Smooth muscle cell (in vitro differentiated cells): Measurements from ENCODE around the gene ITGAD. TPM values are rescaled to one million over a fixed set of nuclear protein-coding genes. Genes with fewer than 3 reads are reported as not detected.

Experiments used
- DNase-seq: peaks from one replicate; lab custom pipeline; 2025; ENCODE audit not compliant: unreplicated experiment; lab: John Stamatoyannopoulos, UW
- H2AFZ ChIP-seq: fragments of 200-600 bp; sonication (generic); 2 replicates; pipeline ENCODE4 v1.6.0; 2016; ENCODE audit warnings: antibody characterized with exemption, low read depth, mild to moderate bottlenecking
- H3F3A ChIP-seq: fragments of 200-600 bp; sonication (generic); 2 replicates; pipeline ENCODE4 v1.6.0; 2017; ENCODE audit warnings: antibody characterized with exemption, low read depth
- H3K27ac ChIP-seq: fragments of 200-600 bp; sonication (generic); 2 replicates; pipeline ENCODE4 v1.5.1; 2016; ENCODE audit warnings: low read depth, mild to moderate bottlenecking
- H3K27me3 ChIP-seq: fragments of 200-600 bp; sonication (generic); 2 replicates; pipeline ENCODE4 v1.6.1; 2016; ENCODE audit warnings: low read depth, mild to moderate bottlenecking
- H3K36me3 ChIP-seq: fragments of 200-600 bp; sonication (generic); 2 replicates; pipeline ENCODE4 v1.5.1; 2016; ENCODE audit warnings: low read depth
- H3K4me1 ChIP-seq: fragments of 200-600 bp; sonication (generic); 2 replicates; pipeline ENCODE4 v1.5.1; 2016; ENCODE audit warnings: low read depth
- H3K4me2 ChIP-seq: fragments of 200-600 bp; sonication (generic); 2 replicates; pipeline ENCODE4 v1.6.0; 2016; ENCODE audit warnings: mild to moderate bottlenecking
- H3K4me3 ChIP-seq: fragments of 200-600 bp; sonication (generic); 2 replicates; pipeline ENCODE4 v1.5.1; 2016; ENCODE audit warnings: mild to moderate bottlenecking
- H3K79me2 ChIP-seq: fragments of 200-600 bp; sonication (generic); 2 replicates; pipeline ENCODE4 v1.6.0; 2016; ENCODE audit warnings: low read depth, mild to moderate bottlenecking
- H3K9ac ChIP-seq: fragments of 200-600 bp; sonication (generic); 2 replicates; pipeline ENCODE4 v1.6.0; 2016; ENCODE audit warnings: low read depth
- H3K9me3 ChIP-seq: fragments of 200-600 bp; sonication (generic); replicated peaks from 2 replicates; pipeline ENCODE4 v1.5.1; 2016; ENCODE audit warnings: low read depth
- H4K20me1 ChIP-seq: fragments of 200-600 bp; sonication (generic); 2 replicates; pipeline ENCODE4 v1.6.0; 2016; ENCODE audit warnings: low read depth
- WGBS: methylation state at CpG from one replicate; pipeline ENCODE4 v1.1.7; 2016; ENCODE audit warnings: low lambda C conversion rate; 5-methylcytosine and 5-hydroxymethylcytosine counted together
- polyA plus RNA-seq: library from polyadenylated mRNA; unstranded; fragments of >200 nt; fragmentation: Nextera tagmentation; extraction: Ambion mirVana; gene quantifications from 2 replicates; pipeline ENCODE4 v1.2.1, GENCODE V29; 2016
- total RNA-seq: library from RNA; depleted of rRNA; stranded (reverse); fragments of >200 nt; gene quantifications from 2 replicates; pipeline ENCODE4 v1.2.3, GENCODE V29; 2014
- TF ChIP-seq, protein P1 (sequence below): fragments of 200-600 bp; sonication (generic); IDR thresholded peaks from 2 replicates; pipeline ENCODE4 v1.5.1; 2017; ENCODE audit warnings: borderline replicate concordance, mild to moderate bottlenecking, antibody characterized with exemption; ENCODE audit not compliant: insufficient read depth, poor library complexity, severe bottlenecking

The ITGAD gene
- total RNA-seq (not detected in 2 replicates), polyA plus RNA-seq (not detected in 2 replicates)

DNA sequence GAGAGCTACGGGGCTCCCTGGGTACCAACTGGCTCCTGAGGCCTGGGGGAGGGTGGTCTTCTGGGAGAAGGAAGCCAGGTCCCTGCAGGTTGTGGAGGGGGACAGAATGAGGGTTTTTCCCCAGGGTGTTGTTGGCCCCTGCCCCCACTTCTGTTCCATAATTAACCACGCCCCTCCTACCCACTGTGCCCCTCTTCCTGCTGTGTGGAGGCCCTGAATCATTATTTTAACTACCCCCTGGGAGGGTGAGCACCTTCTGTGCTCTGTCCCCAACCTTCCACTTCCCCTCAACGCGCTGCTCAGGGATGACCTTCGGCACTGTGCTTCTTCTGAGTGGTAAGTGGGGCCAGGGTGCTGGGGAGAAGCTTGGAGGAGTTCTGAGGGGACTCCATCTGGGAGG is at the start of gene ITGAD:
Gene ITGAD (plus strand): TSS at position 280 of the 400 bp plus-strand sequence. CDS start 26 bp downstream, at position 306.
- Histone ChIP-seq H2AFZ (no peak within 1 kb of the TSS), H3K4me3 (no peak within 1 kb of the TSS), H3K9ac (no peak within 1 kb of the TSS), H3K9me3 (no peaks in the 10 kb centered on the region), H3F3A (no peaks in the 10 kb centered on the region), H3K79me2 (no peaks in the 10 kb centered on the region), H3K27me3 (no peaks in the 10 kb centered on the region), H4K20me1 (no peaks in the 10 kb centered on the region), H3K27ac (no peak within 1 kb of the TSS), H3K36me3 (no peaks in the 10 kb centered on the region), H3K4me1 (no peaks in the 10 kb centered on the region), H3K4me2 (no peak within 1 kb of the TSS)
- DNase-seq, result no peak
- 79% methylated on average over 4 of the region's 5 CpGs for WGBS
- TF ChIP-seq, protein P1, sequence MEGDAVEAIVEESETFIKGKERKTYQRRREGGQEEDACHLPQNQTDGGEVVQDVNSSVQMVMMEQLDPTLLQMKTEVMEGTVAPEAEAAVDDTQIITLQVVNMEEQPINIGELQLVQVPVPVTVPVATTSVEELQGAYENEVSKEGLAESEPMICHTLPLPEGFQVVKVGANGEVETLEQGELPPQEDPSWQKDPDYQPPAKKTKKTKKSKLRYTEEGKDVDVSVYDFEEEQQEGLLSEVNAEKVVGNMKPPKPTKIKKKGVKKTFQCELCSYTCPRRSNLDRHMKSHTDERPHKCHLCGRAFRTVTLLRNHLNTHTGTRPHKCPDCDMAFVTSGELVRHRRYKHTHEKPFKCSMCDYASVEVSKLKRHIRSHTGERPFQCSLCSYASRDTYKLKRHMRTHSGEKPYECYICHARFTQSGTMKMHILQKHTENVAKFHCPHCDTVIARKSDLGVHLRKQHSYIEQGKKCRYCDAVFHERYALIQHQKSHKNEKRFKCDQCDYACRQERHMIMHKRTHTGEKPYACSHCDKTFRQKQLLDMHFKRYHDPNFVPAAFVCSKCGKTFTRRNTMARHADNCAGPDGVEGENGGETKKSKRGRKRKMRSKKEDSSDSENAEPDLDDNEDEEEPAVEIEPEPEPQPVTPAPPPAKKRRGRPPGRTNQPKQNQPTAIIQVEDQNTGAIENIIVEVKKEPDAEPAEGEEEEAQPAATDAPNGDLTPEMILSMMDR, result no peak

GRCh38 chr16:31344712-31345111 is 48.4 kb upstream of the ITGAD start:
- H3F3A ChIP-seq, result no peaks in the 10 kb centered on the region
- H3K4me2 ChIP-seq, result no peak overlapping the region
- no peaks in the 10 kb centered on the region for H3K27me3 ChIP-seq
- H3K4me1 ChIP-seq, result no peaks in the 10 kb centered on the region
- 95% methylated on average over 9 of the region's 9 CpGs for WGBS
- no peaks in the 10 kb centered on the region for H3K36me3 ChIP-seq
- H3K9ac ChIP-seq, result no peak overlapping the region
- TF ChIP-seq, protein P1, result no peak
- DNase-seq, result no peak
- no peak overlapping the region for H3K27ac ChIP-seq
- H4K20me1 ChIP-seq, result no peaks in the 10 kb centered on the region
- no peaks in the 10 kb centered on the region for H3K9me3 ChIP-seq
- H2AFZ ChIP-seq, result no peak overlapping the region
- H3K79me2 ChIP-seq, result no peaks in the 10 kb centered on the region
- no peak overlapping the region for H3K4me3 ChIP-seq

DNA sequence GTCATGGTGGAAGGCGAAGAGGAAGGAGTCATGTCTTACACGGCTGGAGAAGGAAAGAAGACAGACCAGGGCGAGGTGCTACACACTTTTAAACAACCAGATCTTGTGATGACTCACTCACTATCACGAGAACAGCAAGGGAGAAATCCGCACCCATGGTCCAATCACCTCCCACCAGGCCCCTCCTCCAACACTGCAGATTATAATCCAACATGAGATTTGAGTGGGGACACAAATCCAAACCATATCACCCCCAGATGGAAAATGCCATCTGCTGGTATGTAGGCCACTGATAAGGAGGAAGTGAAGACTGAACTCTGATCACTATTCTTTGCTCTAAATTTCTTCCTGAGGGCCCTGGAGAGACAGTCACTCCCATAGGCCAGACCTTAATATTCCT is 45.7 kb upstream of the ITGAD start:
- no peak for DNase-seq
- TF ChIP-seq, protein P1, result no peak
- H3K4me2 ChIP-seq, result no peak overlapping the region
- H3K27ac ChIP-seq, result no peak overlapping the region
- H3K4me1 ChIP-seq, result no peaks in the 10 kb centered on the region
- no peaks in the 10 kb centered on the region for H4K20me1 ChIP-seq
- H3K9me3 ChIP-seq, result no peaks in the 10 kb centered on the region
- no peaks in the 10 kb centered on the region for H3K36me3 ChIP-seq
- no peak overlapping the region for H3K4me3 ChIP-seq
- H2AFZ ChIP-seq, result no peak overlapping the region
- WGBS, result 72% methylated on average over 5 of the region's 5 CpGs
- H3F3A ChIP-seq, result no peaks in the 10 kb centered on the region
- no peak overlapping the region for H3K9ac ChIP-seq
- H3K79me2 ChIP-seq, result no peaks in the 10 kb centered on the region
- H3K27me3 ChIP-seq, result no peaks in the 10 kb centered on the region

GRCh38 chr16:31348579-31348978 is 44.6 kb upstream of the ITGAD start:
- no peak for DNase-seq
- 69% methylated on average over 3 of the region's 3 CpGs for WGBS
- H3F3A ChIP-seq, result no peaks in the 10 kb centered on the region
- no peaks in the 10 kb centered on the region for H3K27me3 ChIP-seq
- no peak overlapping the region for H3K9ac ChIP-seq
- H4K20me1 ChIP-seq, result no peaks in the 10 kb centered on the region
- no peak overlapping the region for H2AFZ ChIP-seq
- TF ChIP-seq, protein P1, result no peak
- no peaks in the 10 kb centered on the region for H3K4me1 ChIP-seq
- H3K79me2 ChIP-seq, result no peaks in the 10 kb centered on the region
- H3K4me3 ChIP-seq, result no peak overlapping the region
- H3K27ac ChIP-seq, result no peak overlapping the region
- H3K9me3 ChIP-seq, result no peaks in the 10 kb centered on the region
- H3K4me2 ChIP-seq, result no peak overlapping the region
- no peaks in the 10 kb centered on the region for H3K36me3 ChIP-seq
